Measurements from ENCODE around the gene URM1. TPM values are rescaled to one million over a fixed set of nuclear protein-coding genes. Genes with fewer than 3 reads are reported as not detected.

The URM1 gene
- total and polyA plus RNA-seq, 10 of the 15 experiments (the other 5 are each of a cell fraction or from before 2014, with no cell fraction given) = 7.9 to 75.8 (median 63.7) TPM

DNA sequence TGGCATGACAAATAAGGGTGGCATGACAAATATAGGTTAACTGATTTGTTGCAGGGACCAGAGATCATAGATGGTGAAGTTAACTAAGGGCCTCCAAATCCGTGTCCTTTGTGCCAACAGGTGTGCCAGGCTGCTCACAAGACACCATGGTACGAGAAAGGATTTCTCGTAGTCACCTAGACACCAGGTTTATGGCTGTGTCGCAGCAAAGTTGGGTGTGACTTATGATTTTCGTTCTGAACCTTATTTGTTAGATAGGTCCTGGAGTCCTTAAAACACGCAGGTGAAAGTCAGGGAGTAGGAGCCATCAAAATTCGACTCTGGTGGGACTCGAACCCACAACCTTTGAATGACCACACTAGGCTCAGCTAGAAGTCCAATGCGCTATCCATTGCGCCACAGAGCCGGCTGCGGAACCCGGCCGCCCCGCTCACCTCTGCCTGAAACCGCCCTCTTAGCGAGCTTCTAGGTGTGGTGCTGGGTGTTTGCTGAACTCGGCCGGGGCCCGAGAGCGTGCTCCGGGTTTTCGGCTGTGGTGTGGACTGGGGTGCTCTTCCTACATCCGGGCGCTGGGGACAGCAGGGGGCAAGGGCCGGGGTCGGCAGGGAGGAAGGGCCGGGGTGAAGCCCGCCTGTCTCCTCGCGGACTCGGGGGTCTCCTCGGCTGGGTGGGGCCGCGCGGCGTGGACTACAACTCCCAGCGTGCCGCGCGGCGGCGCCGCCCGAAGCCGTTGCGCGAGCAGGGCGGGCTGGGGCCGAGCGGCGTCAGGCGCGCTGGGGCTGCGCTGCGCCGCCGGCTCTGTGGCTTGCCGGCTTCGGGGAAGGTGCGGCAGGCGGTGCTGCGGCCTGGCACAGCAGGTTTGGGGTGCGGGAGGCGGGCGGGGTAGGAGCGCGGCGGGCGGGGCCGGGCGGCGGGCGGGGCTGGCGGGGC is 31.1 kb upstream of the URM1 start, which contains the start of gene SLC27A4:
TSS of gene SLC27A4 (plus strand) at position 767 of the 930 bp plus-strand sequence. CDS start 2,606 bp downstream, outside the sequence.
- Histone ChIP-seq H3K9ac (ENCODE audit: control insufficient read depth, insufficient read depth, low read length) (peak within 1 kb of the TSS; percentile 55), H3K27me3 (replicated peaks in 1 of 2; ENCODE audit: control insufficient read depth in 2 of 2, insufficient read depth in 2 of 2, low read length in 1 of 2) (no peaks in the 10 kb centered on the region), H3K36me3 (ENCODE audit: control insufficient read depth in 2 of 2, insufficient read depth in 2 of 2, low read length in 1 of 2) (peaks cover 0 to under 1% of the 10 kb centered on the region in 2 experiments; a peak in 2 of 4 replicates), H3K4me1 (ENCODE audit: control insufficient read depth, insufficient read depth, low read length) (no peaks in the 10 kb centered on the region), H2AFZ (ENCODE audit: control insufficient read depth, low read depth, low read length) (peak within 1 kb of the TSS; percentile 87), H3K79me2 (ENCODE audit: control insufficient read depth, insufficient read depth, low read length) (no peaks in the 10 kb centered on the region), H3K9me3 (replicated peaks; ENCODE audit: control insufficient read depth, insufficient read depth, low read length) (no peaks in the 10 kb centered on the region), H3K4me2 (ENCODE audit: control insufficient read depth, insufficient read depth) (peak within 1 kb of the TSS; percentile 74), H3K4me3 (peak within 1 kb of the TSS; percentile 87), H4K20me1 (ENCODE audit: control insufficient read depth, insufficient read depth) (no peaks in the 10 kb centered on the region), H3K27ac (ENCODE audit: control insufficient read depth, insufficient read depth) (peak within 1 kb of the TSS; percentile 24; the same call in 1 of the 2 replicates)
- ChIA-PET POLR2A (interaction anchor here (1.4 kb wide), 1 partner anchor 19 kb away, joined by 3 read pairs; no protein-coding TSS in a partner anchor), CTCF (interaction anchor here (0.6 to 2.1 kb wide), 5 partner anchors 16 to 45 kb away, joined by 3 to 8 read pairs (median 3); no protein-coding TSS in a partner anchor), RAD21 (ENCODE audit: unreplicated experiment) (no interaction called here), SMC1A (ENCODE audit: uncharacterized antibody, unreplicated experiment) (interaction anchor here (1.6 kb wide), 1 partner anchor 45 kb away, joined by 3 read pairs; no protein-coding TSS in a partner anchor)
- ATAC-seq (peak; percentile 91), FAIRE-seq (peak; percentile 79), DNase-seq (ENCODE audit: low read depth, low spot score) (peak; percentile 61)
- in situ Hi-C loops (cut with MboI) (no loop called here), intact Hi-C loops (cut with micrococcal nuclease; ENCODE audit: unreplicated experiment) (loop anchor here (1.0 to 5.0 kb wide), 2 partner anchors 18 to 213 kb away; partner anchors contain the start of genes COQ4, PTGES2 and TRUB2)
- WGBS (ENCODE audit: insufficient coverage, insufficient replicate concordance, low lambda C conversion rate, missing lambda C conversion rate) = 3% methylated on average over 54 of the region's 75 CpGs
- BruUV-seq (replicated peaks) = no TSS peak
- TF ChIP-seq EGR1 (IDR thresholded peaks at IDR 0.05; ENCODE audit: borderline replicate concordance in 1 of 2, low read depth in 2 of 2, low read length in 2 of 2) = peak in 1 of 2 experiments; percentile 90; a peak in 1 of 3 replicates
- peak; percentile 62; the same call in 1 of the 2 replicates for TF ChIP-seq TARDBP (IDR thresholded peaks at IDR 0.05; ENCODE audit: borderline replicate concordance)
- no peak for TF ChIP-seq POLR2AphosphoS5 (IDR thresholded peaks at IDR 0.05; ENCODE audit: low read length)
- TF ChIP-seq SP1 (IDR thresholded peaks at IDR 0.05; ENCODE audit: low read depth, low read length) = peak; percentile 34
- no peak for TF ChIP-seq CHD2 (IDR thresholded peaks at IDR 0.05; ENCODE audit: borderline replicate concordance, low read depth, low read length)
- peak; percentile 65 for TF ChIP-seq MXI1 (IDR thresholded peaks at IDR 0.05; ENCODE audit: low read depth, low read length)
- 0 out of 2 replicates have a peak, but pooled peaks have one; percentile 11 for TF ChIP-seq DPF2 (IDR thresholded peaks at IDR 0.05)
- peak; percentile 69; the same call in 1 of the 2 replicates for TF ChIP-seq ZNF217 (IDR thresholded peaks at IDR 0.05)
- TF ChIP-seq RUNX3 (IDR thresholded peaks at IDR 0.05; ENCODE audit: low read length) = peak; percentile 69
- peak in 1 of 2 experiments; percentile 55; a peak in 1 of 4 replicates for TF ChIP-seq SRF (IDR thresholded peaks at IDR 0.05; ENCODE audit: low read depth in 2 of 2, low read length in 2 of 2)
- peak; percentile 41; the same call in 1 of the 2 replicates for TF ChIP-seq POLR2A (IDR thresholded peaks at IDR 0.05; ENCODE audit: low read depth, low read length)
- peak; percentile 44 for TF ChIP-seq NRF1 (conservative IDR thresholded peaks at IDR 0.05; ENCODE audit: low read depth, low read length)
- TF ChIP-seq ESRRA (IDR thresholded peaks at IDR 0.05; ENCODE audit: low read length) = no peak
- TF ChIP-seq, protein P1, sequence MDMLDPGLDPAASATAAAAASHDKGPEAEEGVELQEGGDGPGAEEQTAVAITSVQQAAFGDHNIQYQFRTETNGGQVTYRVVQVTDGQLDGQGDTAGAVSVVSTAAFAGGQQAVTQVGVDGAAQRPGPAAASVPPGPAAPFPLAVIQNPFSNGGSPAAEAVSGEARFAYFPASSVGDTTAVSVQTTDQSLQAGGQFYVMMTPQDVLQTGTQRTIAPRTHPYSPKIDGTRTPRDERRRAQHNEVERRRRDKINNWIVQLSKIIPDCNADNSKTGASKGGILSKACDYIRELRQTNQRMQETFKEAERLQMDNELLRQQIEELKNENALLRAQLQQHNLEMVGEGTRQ (IDR thresholded peaks at IDR 0.05; ENCODE audit: borderline replicate concordance, low read depth, low read length) = no peak
- peak; percentile 60 for TF ChIP-seq RB1 (IDR thresholded peaks at IDR 0.05; ENCODE audit: borderline replicate concordance)
- TF ChIP-seq, protein P2, sequence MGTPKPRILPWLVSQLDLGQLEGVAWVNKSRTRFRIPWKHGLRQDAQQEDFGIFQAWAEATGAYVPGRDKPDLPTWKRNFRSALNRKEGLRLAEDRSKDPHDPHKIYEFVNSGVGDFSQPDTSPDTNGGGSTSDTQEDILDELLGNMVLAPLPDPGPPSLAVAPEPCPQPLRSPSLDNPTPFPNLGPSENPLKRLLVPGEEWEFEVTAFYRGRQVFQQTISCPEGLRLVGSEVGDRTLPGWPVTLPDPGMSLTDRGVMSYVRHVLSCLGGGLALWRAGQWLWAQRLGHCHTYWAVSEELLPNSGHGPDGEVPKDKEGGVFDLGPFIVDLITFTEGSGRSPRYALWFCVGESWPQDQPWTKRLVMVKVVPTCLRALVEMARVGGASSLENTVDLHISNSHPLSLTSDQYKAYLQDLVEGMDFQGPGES (IDR thresholded peaks at IDR 0.05) = no peak
- TF ChIP-seq RELA (IDR thresholded peaks at IDR 0.05; ENCODE audit: borderline replicate concordance, partially characterized antibody) = no peak
- no peak for TF ChIP-seq NFYA (IDR thresholded peaks at IDR 0.05; ENCODE audit: borderline replicate concordance, low read depth, low read length)
- peak; percentile 63; the same call in 1 of the 2 replicates for TF ChIP-seq ZNF24 (IDR thresholded peaks at IDR 0.05)
- peak; percentile 84 for TF ChIP-seq SIX5 (IDR thresholded peaks at IDR 0.05; ENCODE audit: low read depth, low read length, severe bottlenecking)
- peak; percentile 72 for TF ChIP-seq YY1 (IDR thresholded peaks at IDR 0.05; ENCODE audit: low read depth, low read length)
- TF ChIP-seq KLF5 (IDR thresholded peaks at IDR 0.05; ENCODE audit: partially characterized antibody) = peak; percentile 45
- TF ChIP-seq CREB1 (IDR thresholded peaks at IDR 0.05; ENCODE audit: low read depth) = peak; percentile 82
- TF ChIP-seq RAD51 (IDR thresholded peaks at IDR 0.05) = no peak

Data from GM12878 (cell line).